Glutamatergic neuron (in vitro differentiated cells): ENCODE results near the gene RABAC1. TPM values are rescaled to one million over a fixed set of nuclear protein-coding genes. Genes with fewer than 3 reads are reported as not detected.

Experiments
- DNase-seq: peaks from one replicate; pipeline ENCODE4 v3.0.0; 2022
- H3K27ac Mint-ChIP-seq: one replicate; pipeline ENCODE4 v1.8.0; 2020; ENCODE audit warnings: mild to moderate bottlenecking, mixed read lengths, inconsistent platforms; ENCODE audit not compliant: unreplicated experiment
- H3K27me3 Mint-ChIP-seq: one replicate; pipeline ENCODE4 v1.8.0; 2020; ENCODE audit warnings: mild to moderate bottlenecking, moderate library complexity, mixed read lengths, inconsistent platforms; ENCODE audit not compliant: unreplicated experiment
- H3K36me3 Mint-ChIP-seq: one replicate; pipeline ENCODE4 v1.8.0; 2020; ENCODE audit warnings: mild to moderate bottlenecking, mixed read lengths, inconsistent platforms; ENCODE audit not compliant: unreplicated experiment
- H3K4me1 Mint-ChIP-seq: one replicate; pipeline ENCODE4 v1.8.0; 2020; ENCODE audit warnings: mild to moderate bottlenecking, low read depth, mixed read lengths, inconsistent platforms; ENCODE audit not compliant: unreplicated experiment
- H3K4me3 Mint-ChIP-seq: one replicate; pipeline ENCODE4 v1.8.0; 2020; ENCODE audit warnings: mild to moderate bottlenecking, mixed read lengths, inconsistent platforms; ENCODE audit not compliant: unreplicated experiment
- H3K9me3 Mint-ChIP-seq: one replicate; pipeline ENCODE4 v1.8.0; 2020; ENCODE audit warnings: mild to moderate bottlenecking, moderate library complexity, mixed read lengths, inconsistent platforms; ENCODE audit not compliant: unreplicated experiment
- CTCF ChIP-seq: fragments of 200-600 bp; sonication (generic); IDR thresholded peaks from one replicate; pipeline ENCODE4 v1.5.0; 2021; ENCODE audit not compliant: partially characterized antibody, unreplicated experiment
- total RNA-seq: library from RNA; stranded (reverse); fragmentation: NEBNext Ultra II Directional; extraction: Animal tissue kit (Norgen Biotek cat#: 25700); gene quantifications from one replicate; pipeline ENCODE4 v1.2.1, GENCODE V29; 2021; ENCODE audit not compliant: unreplicated experiment

The RABAC1 gene
- total RNA-seq, 1 donor from 2014 or later: 139 TPM

DNA sequence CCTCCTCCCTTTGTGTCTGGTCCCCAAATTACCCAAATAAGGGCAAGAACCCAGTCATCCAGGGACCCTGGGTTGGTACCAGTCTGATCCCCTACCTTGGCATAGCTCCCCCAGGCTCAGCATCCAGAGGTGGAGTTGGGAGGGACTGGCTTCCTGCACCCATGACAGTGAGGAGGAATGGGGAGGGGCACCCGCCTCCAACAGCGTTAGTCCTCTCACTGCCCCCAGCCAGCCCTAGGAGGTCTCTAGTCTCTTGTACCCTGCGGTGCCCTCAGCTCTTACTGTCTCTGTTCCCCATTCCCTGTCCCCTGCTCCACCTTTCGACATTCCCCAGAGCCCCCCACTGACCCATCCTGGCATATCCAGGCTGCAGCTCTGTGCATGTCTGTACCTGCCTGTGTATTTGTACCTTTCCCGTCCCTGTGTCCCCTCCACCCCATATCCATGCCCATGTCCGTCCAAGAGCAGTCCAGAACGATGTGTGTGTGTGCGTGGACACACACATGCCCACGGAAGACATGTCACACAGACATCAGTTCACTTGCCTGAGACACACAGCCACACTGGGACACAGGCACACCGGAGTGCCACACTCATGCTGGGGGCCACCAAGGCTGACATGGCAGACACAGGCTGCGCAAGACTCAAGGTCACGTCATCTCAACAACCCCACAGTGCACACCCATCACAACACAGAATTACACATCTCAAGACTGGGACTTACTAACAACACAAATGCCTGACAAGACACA is 48.7 kb downstream of the RABAC1 start:
- no peak overlapping the region for H3K27ac Mint-ChIP-seq

GRCh38 chr19:41909706-41910105 is 49.4 kb downstream of the RABAC1 start:
- H3K4me1 Mint-ChIP-seq: peaks cover 28% of the 10 kb centered on the region

More for the DNA sequence above, 48.7 kb downstream of the RABAC1 start:
- TF ChIP-seq CTCF: no peak
- Mint-ChIP-seq H3K9me3 (peaks cover 13% of the 10 kb centered on the region), H3K4me3 (no peak overlapping the region), H3K36me3 (no peaks in the 10 kb centered on the region), H3K27me3 (peaks cover 27% of the 10 kb centered on the region), H3K4me1 (peaks cover 28% of the 10 kb centered on the region)
- no peak for DNase-seq

GRCh38 chr19:41908724-41909464 is 50.2 kb downstream of the RABAC1 start:
- H3K9me3 Mint-ChIP-seq: peaks cover 11% of the 10 kb centered on the region
- H3K27ac Mint-ChIP-seq: no peak overlapping the region
- H3K36me3 Mint-ChIP-seq: no peaks in the 10 kb centered on the region
- peaks cover 24% of the 10 kb centered on the region for H3K27me3 Mint-ChIP-seq
- no peak for TF ChIP-seq CTCF
- H3K4me3 Mint-ChIP-seq: no peak overlapping the region
- H3K4me1 Mint-ChIP-seq: peaks cover 24% of the 10 kb centered on the region
- DNase-seq: no peak

More at GRCh38 chr19:41909706-41910105, 49.4 kb downstream of the RABAC1 start:
- no peak for DNase-seq
- Mint-ChIP-seq H3K4me3 (no peak overlapping the region), H3K27me3 (peaks cover 29% of the 10 kb centered on the region), H3K9me3 (peaks cover 13% of the 10 kb centered on the region), H3K36me3 (no peaks in the 10 kb centered on the region), H3K27ac (no peak overlapping the region)
- TF ChIP-seq CTCF: no peak

DNA sequence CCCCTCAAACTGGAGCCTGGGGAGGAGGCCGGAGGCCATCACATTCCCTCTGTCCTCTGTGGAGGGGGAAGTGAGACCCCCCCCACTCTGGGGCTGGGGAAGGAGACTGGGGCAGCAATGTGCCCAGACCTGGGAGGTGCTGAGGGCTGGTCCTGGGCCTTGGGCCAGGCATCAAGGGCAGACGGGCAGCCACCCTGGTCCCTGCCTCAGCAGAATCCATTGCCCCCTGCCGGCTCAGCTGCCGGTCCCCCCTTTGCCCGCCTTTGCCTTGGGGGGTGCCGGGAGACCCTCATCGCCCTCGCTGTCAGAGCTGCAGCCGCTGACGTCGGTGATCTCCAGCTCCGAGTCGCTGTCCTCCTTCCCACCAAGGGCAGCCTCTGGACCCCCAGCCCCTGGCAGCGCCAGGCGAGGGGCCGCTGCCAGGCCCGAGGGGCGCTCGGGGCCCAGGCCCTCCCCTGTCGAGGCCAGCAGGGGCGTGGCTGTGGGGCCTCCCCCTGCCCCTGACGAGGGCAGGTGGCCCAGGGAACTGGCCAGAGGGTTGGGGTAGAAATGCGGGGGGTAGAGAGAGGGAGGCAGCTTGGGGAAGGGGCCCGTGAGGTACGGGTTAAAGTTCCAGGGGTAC is 51.0 kb downstream of the RABAC1 start:
- no peaks in the 10 kb centered on the region for H3K36me3 Mint-ChIP-seq

More for the DNA sequence above, 51.0 kb downstream of the RABAC1 start:
- Mint-ChIP-seq H3K4me3 (no peak overlapping the region), H3K27me3 (peaks cover 19% of the 10 kb centered on the region), H3K9me3 (peaks cover 11% of the 10 kb centered on the region), H3K27ac (no peak overlapping the region), H3K4me1 (peaks cover 21% of the 10 kb centered on the region)
- DNase-seq: no peak
- TF ChIP-seq CTCF: no peak
